ENCODE results near the gene KRT13.

KRT13 gene

GRCh38 chr17:41499714-41500113 lies 5.7 kb downstream of the KRT13 start:
- no peaks in the 10 kb centered on the region for H3K9me3 ChIP-seq (ENCODE audit: control insufficient read depth, insufficient read depth, low read length)
- no peaks in the 10 kb centered on the region for H3K27me3 ChIP-seq (ENCODE audit: control insufficient read depth, low read length)
- H3K4me3 ChIP-seq (ENCODE audit: low read length) = no peak overlapping the region
- no peaks in the 10 kb centered on the region for H3K79me2 ChIP-seq (ENCODE audit: control insufficient read depth, low read length)
- no peak overlapping the region for H3K27ac ChIP-seq (ENCODE audit: low read depth, low read length)
- no peaks in the 10 kb centered on the region for H3K36me3 ChIP-seq (ENCODE audit: control insufficient read depth, low read length)
- no peaks in the 10 kb centered on the region for H4K20me1 ChIP-seq (ENCODE audit: control insufficient read depth, insufficient read depth, low read depth, low read length)
- H3F3A ChIP-seq (ENCODE audit: control insufficient read depth, insufficient read depth) = no peaks in the 10 kb centered on the region
- TF ChIP-seq CTCF (IDR thresholded peaks at IDR 0.05; ENCODE audit: low read depth, low read length, poor library complexity, severe bottlenecking) = no peak
- no peak for TF ChIP-seq EZH2phosphoT487 (IDR thresholded peaks at IDR 0.05; ENCODE audit: borderline replicate concordance, low read length)
- H3K4me1 ChIP-seq (ENCODE audit: control insufficient read depth, low read length) = peaks cover 10% of the 10 kb centered on the region
- H3K9me2 ChIP-seq (replicated peaks; ENCODE audit: control insufficient read depth, low read length) = no peaks in the 10 kb centered on the region
- H3K4me2 ChIP-seq (ENCODE audit: low read length) = no peak overlapping the region

GRCh38 chr17:41498276-41498675 lies 7.1 kb downstream of the KRT13 start:
- Histone ChIP-seq H3K36me3 (ENCODE audit: control insufficient read depth, low read length) (no peaks in the 10 kb centered on the region), H4K20me1 (ENCODE audit: control insufficient read depth, insufficient read depth, low read depth, low read length) (no peaks in the 10 kb centered on the region), H3F3A (ENCODE audit: control insufficient read depth, insufficient read depth) (no peaks in the 10 kb centered on the region), H3K27ac (ENCODE audit: low read depth, low read length) (no peak overlapping the region), H3K9me3 (ENCODE audit: control insufficient read depth, insufficient read depth, low read length) (no peaks in the 10 kb centered on the region), H3K4me2 (ENCODE audit: low read length) (no peak overlapping the region), H3K4me3 (ENCODE audit: low read length) (no peak overlapping the region), H3K27me3 (ENCODE audit: control insufficient read depth, low read length) (no peaks in the 10 kb centered on the region), H3K9me2 (replicated peaks; ENCODE audit: control insufficient read depth, low read length) (no peaks in the 10 kb centered on the region), H3K4me1 (ENCODE audit: control insufficient read depth, low read length) (peaks cover 10% of the 10 kb centered on the region), H3K79me2 (ENCODE audit: control insufficient read depth, low read length) (no peaks in the 10 kb centered on the region)
- no peak for TF ChIP-seq CTCF (IDR thresholded peaks at IDR 0.05; ENCODE audit: low read depth, low read length, poor library complexity, severe bottlenecking)
- TF ChIP-seq EZH2phosphoT487 (IDR thresholded peaks at IDR 0.05; ENCODE audit: borderline replicate concordance, low read length) = no peak

GRCh38 chr17:41496803-41497484 lies 8.5 kb downstream of the KRT13 start:
- H3K4me3 ChIP-seq (ENCODE audit: low read length) = 0 out of 2 replicates have a peak overlapping the region, but pooled peaks have one; percentile 14
- H3K9me3 ChIP-seq (ENCODE audit: control insufficient read depth, insufficient read depth, low read length) = no peaks in the 10 kb centered on the region
- no peaks in the 10 kb centered on the region for H3F3A ChIP-seq (ENCODE audit: control insufficient read depth, insufficient read depth)
- H3K9me2 ChIP-seq (replicated peaks; ENCODE audit: control insufficient read depth, low read length) = no peaks in the 10 kb centered on the region
- TF ChIP-seq CTCF (IDR thresholded peaks at IDR 0.05; ENCODE audit: low read depth, low read length, poor library complexity, severe bottlenecking) = peak; percentile 79
- no peak for TF ChIP-seq EZH2phosphoT487 (IDR thresholded peaks at IDR 0.05; ENCODE audit: borderline replicate concordance, low read length)
- H3K4me2 ChIP-seq (ENCODE audit: low read length) = peak overlapping the region; percentile 47; the same call in 1 of the 2 replicates
- H3K27ac ChIP-seq (ENCODE audit: low read depth, low read length) = no peak overlapping the region
- no peaks in the 10 kb centered on the region for H3K36me3 ChIP-seq (ENCODE audit: control insufficient read depth, low read length)
- no peaks in the 10 kb centered on the region for H4K20me1 ChIP-seq (ENCODE audit: control insufficient read depth, insufficient read depth, low read depth, low read length)
- peaks cover 10% of the 10 kb centered on the region for H3K4me1 ChIP-seq (ENCODE audit: control insufficient read depth, low read length)
- no peaks in the 10 kb centered on the region for H3K79me2 ChIP-seq (ENCODE audit: control insufficient read depth, low read length)
- H3K27me3 ChIP-seq (ENCODE audit: control insufficient read depth, low read length) = no peaks in the 10 kb centered on the region

Data from DOHH2 (cell line).